NCI-H2196 (cell line): Measurements from ENCODE around the gene FAM53B.

Experiments
- DNase-seq: peaks from one replicate; lab custom pipeline; 2025; ENCODE audit not compliant: unreplicated experiment; lab: John Stamatoyannopoulos, UW

The FAM53B gene

GRCh38 chr10:124728830-124729661 lies 15.1 kb downstream of the FAM53B start:
- DNase-seq, result no peak

DNA sequence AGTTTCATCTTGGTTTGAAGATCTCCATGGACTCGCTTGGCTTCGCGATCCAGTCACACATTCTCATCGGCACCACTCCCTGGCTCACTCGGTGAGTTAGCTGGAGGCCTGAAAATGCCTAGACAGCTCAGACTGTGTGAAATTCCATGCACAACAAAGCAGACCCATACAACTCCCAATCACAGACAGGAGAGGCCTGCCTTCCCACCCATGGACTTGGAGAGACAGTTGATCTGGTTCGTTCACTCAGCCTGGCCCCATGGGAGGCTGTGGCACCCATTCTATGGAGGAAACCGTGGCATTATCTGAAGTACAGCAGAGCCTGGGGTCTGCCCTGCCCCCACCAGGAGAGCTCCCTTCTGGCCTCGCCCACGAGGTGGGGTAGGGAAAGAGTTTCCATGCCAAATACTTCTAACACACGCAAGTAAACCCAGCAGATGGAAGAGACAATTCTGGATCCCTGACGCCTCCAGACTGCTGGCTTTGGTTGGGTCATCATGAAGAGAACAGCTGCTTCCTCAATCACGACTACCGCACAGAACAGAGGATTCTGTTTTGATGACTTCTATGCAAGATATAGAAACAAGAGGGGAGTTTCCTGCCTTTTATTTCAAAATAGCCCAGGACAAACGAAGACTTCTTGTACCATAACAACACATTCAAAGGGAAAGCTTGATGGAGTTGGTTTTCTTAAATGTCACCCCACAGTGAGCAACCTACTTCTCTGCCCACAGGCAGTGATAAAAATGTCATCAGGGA lies 15.9 kb downstream of the FAM53B start:
- DNase-seq, result no peak

DNA sequence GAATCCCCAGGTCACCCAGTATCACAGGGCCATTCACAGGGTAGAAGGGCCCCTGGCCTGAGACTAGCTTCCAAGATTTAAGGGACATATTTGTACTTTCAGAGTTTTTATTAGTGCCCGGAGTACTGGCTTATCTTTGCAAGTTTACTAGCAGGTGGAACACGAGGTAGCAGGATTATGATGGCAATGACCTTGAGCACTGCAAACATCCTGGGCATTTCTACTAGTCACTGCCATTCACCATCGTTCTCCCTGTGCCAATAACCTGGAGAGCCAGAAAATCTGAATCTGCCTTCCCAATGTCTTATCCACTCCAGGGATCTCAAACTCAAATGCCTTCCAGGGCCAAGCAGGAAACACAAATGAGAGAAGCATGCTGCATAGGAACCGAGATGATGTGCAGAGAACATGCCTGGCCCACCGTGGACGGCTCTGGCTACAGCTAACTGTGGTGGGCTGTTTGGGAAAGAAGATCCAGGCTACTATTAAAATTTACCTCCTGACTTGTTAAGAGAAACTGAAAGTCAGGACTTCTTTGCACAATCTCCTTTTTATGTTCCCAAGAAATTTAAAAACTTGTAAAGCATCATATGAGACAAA lies 16.7 kb downstream of the FAM53B start:
- no peak for DNase-seq

GRCh38 chr10:124725791-124726190 lies 18.4 kb downstream of the FAM53B start:
- no peak for DNase-seq

- DNase-seq, result no peak
Measured at GRCh38 chr10:124725171-124725631, 19.0 kb downstream of the FAM53B start.

DNA sequence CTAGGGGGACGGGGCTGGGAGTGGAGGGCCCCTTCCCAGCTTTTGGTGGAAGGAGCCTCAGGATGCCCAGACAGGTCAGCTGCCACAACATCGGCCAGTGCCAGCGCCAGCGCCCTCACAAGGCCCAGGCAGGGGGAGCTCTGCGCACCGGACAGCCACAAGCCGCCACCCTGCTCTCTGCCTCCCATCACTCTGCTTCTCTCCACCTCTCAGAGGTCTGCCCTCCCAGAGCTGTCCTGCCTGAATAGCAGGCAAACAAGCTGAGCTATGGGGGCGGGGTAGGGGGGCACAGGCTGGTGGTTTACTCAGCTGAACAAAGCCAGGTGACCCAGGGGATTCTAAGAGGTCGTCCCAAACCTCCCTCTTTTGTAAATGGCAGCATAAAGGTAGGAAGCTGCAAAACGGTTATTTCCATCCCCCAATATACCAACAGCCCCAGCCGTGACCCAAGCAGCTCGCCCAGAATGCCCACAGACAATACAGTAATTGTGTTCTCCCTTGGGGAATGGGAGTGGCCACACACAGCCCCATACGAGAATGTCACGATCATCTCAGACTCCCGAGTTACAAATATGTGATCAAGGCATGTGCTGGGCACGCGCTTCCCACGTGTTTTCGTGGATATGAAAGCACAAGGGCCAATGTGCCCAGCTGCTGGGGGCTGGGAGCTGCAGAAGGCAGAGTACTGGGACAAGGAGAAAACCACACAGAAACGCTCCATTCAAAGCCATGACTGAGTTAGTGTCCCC lies 19.7 kb downstream of the FAM53B start:
- DNase-seq, result no peak

GRCh38 chr10:124723826-124724225 lies 20.4 kb downstream of the FAM53B start:
- no peak for DNase-seq

DNA sequence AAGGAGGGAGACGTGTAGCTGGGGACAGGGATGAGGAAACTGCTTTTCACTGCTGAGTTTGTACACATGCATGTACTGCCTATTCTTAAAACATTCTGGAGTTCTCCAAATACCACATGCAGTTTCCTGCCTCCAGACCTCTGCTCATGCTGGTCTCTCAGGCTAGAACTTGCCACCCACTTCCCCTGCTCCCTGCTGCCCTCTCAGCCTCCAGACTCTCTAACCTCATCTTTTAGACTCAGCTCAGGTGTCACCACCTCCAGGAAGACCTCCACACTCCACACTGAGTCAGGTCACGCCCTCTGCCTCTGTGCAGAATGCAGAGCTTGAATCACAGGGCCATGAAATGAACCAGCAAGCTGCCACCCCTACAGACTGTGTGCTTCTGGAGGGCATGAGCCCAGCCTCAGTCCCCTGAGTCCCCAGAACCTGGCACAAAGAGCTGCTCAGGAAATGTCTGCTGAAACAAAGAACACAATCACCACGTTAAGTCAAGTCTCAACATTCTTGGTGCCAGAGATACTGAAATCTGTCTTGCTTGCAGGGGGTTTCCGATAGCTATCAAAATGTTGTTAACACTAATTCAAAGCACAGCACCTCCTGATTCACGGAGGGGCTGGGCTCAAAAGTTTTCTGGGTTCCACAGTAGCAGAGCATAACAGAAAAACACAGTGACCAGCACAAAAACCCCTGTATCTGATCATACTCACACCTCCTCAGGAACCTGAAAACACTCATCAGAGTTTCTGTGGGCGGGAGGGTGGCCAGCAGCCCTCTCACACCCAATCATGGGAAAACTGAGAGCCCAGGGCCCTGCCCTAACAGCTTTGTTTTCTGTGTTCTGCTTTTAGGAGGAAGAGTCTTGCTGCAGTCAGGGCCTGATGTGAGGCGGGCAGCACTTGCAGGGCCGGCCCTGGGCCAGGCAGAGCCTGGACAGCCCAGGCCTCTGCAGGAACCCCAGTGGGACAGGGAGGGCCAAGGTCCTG lies 21.1 kb downstream of the FAM53B start:
- DNase-seq, result no peak

GRCh38 chr10:124721330-124722045 lies 22.7 kb downstream of the FAM53B start:
- no peak for DNase-seq

GRCh38 chr10:124719213-124719851 lies 24.8 kb downstream of the FAM53B start:
- DNase-seq, result no peak

GRCh38 chr10:124717911-124718741 lies 26.1 kb downstream of the FAM53B start:
- no peak for DNase-seq

- DNase-seq, result no peak
Measured at GRCh38 chr10:124717041-124717757, 27.0 kb downstream of the FAM53B start.

DNA sequence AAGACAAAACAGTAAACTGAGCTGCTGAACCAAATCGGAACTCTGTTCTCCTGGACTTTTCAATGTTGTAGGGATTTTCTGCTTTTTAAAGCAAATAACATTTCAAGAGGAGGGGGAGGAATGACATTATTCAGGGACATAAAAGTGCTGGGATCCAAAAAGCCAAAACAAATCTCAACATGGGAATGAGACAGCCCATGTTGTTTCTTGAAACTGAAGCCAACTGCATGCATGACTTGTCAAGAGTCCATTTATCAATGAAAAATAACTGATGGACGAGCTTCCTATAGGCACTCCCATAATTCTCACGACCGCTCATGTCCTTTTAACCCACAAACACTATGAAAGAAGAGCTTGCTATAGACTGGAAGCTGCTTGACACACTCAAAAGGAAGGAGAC lies 27.8 kb downstream of the FAM53B start:
- no peak for DNase-seq

DNA sequence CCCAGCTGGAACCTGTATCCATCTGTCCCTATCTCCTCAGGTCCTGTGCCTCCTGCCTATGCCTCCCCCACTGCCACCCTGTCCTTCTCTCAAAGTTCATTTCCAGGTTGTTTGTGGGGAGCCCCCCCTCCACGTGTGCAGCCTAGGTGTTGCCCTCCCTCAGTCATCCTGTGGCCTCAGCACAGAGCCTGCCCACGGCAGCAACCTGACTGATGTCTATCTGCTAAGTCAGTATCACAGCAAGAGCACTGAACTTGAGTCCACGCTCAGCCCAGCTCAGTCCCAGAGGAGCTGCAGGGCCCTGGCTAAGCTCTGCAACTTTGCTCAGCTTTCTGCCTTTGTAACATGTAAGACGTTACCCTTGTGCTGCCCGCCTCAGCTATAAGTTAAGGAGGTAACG lies 28.7 kb downstream of the FAM53B start:
- no peak for DNase-seq

GRCh38 chr10:124713679-124714255 lies 30.4 kb downstream of the FAM53B start:
- no peak for DNase-seq

GRCh38 chr10:124712704-124713407 lies 31.3 kb downstream of the FAM53B start:
- no peak for DNase-seq
